Measurements from ENCODE around the gene METRN.

METRN gene

GRCh38 chr16:723695-724094 is 8.8 kb downstream of the METRN start:
- no peak for DNase-seq (ENCODE audit: low read depth)

DNA sequence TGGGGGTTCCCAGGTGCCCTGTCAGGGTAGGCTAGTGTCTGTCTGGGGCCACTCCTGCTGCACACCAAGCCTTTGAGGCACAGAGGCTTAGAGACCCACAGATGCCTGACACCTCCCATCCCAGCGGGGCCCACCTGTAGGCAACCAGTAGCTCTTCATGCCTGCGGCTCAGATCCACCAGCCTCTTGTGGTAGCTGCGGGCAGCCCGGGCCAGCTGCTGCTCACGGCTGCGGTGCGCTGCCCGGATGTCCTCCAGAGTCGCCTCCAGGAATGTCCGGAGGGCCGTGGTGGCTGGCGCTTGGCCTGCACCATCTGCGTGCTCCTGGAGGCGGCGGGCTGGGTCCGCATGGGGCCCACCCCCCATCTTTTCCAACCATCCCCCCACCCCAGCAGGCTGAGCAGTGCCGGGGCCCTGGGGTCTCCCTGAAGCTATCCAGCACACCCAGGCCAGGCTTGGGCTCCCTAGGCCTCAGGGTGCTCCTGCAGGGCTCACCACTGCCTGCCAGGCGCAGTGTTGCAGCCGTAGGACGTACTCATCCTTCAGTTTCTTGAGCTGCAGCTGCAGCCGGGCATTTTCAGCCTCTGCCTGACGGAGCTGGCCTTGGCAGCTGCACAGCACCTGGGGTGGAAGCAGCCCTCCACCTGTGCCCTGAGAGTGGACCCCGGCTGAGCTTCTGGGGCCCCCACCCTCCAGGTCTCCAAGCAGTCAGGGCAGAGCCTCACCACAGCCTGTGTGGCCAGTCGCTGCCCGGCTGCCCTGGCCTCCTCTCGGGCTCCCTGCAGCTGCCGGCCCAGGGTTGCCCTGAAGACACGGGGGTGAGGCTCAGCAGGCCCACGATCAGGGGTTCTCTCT is 9.5 kb downstream of the METRN start:
- no peak for DNase-seq (ENCODE audit: low read depth)

DNA sequence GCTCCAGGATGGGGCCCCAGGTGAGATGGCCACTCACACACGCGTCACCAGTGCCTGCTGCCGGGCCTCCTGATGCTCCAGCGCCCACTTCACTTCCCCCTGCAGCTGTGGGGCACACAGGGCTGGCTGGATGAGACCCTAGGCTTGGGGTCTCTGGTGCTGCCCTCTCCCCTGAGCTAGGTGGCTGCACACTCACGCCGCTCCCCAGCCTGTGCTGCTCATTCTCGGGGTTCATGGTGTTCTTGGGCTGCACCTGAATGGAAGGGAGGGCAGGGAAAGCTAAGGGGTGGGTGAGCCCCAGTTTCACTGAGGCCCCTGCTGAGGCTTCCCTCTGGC is 10.1 kb downstream of the METRN start:
- DNase-seq (ENCODE audit: low read depth), result no peak

DNA sequence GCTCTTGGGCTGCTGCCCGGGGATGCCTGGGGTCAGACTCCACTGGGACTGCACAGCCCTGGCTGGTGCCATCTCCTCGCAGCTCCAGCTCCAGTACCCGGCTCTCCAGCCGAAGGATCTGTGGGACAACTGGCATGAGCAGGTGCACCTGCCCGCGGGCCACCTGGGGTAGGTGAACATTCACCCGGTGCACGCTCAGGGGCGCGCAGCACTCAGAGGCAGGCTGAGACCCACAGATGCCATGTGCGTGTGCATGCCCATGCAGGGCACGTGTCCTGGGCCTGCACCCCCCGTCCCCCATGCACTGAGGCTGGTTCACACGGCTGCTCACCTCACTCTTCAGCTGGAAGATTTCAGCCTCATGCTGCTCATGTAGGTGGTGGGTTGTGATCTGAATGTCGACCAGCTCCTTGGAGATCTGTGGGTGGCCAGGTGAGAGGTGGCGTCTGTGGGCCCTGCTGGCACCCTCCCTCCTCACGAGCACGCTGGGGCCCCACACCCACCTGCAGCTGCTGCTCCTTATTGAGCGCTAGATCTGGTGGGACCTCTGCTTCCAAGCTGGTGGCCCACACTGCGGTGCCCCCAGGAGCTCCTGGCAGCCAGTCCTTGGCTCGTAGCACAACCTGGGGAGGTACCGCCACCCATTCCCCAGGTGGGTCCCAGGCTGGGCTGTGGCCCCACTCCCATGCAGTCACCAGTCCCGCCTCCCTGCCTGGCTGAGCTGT is 10.7 kb downstream of the METRN start:
- DNase-seq (ENCODE audit: low read depth), result no peak

- DNase-seq (ENCODE audit: low read depth), result no peak
Observed at GRCh38 chr16:726188-726437, 11.2 kb downstream of the METRN start.

- peak; percentile 61 for DNase-seq (ENCODE audit: low read depth)
Observed at GRCh38 chr16:726438-727290, 11.7 kb downstream of the METRN start, which contains the start of the genes CCDC78 and HAGHL. Gene CCDC78, minus strand, starts transcription at chr16:726443. Its CDS starts 76 bp downstream, at chr16:726367. Gene HAGHL, plus strand, starts transcription at chr16:727106. Its CDS starts 404 bp downstream, at chr16:727510.

DNA sequence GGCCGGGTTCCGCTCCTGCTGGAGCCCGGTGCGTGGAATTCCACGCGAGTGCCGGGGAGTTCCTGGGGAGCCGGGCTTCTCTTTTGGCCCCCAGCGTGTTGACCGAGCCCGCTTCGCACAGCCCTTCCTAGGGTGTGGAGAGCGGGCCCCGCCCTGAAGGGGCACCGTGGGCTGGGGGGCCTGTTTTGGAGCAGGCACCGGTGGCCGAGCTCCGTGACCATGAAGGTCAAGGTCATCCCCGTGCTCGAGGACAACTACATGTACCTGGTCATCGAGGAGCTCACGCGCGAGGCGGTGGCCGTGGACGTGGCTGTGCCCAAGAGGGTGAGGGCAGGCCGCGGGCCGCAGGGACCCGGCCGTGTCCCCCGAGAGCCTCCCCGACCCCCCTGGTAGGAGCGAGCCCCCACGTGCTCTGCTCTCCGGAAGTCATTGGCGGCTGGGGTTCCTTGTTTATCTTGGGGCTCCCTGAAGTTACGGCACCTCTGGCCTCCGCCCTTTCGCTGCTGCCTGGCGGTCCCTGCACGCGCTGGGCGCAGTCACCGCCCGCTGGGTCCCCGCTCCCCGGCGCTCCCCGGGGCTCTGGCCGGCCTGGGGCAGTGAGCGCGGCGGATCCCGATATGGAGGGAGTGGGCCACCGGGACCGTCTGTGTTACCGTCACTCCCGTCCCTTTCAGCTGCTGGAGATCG is 12.5 kb downstream of the METRN start:
- no peak for DNase-seq (ENCODE audit: low read depth)

DNA sequence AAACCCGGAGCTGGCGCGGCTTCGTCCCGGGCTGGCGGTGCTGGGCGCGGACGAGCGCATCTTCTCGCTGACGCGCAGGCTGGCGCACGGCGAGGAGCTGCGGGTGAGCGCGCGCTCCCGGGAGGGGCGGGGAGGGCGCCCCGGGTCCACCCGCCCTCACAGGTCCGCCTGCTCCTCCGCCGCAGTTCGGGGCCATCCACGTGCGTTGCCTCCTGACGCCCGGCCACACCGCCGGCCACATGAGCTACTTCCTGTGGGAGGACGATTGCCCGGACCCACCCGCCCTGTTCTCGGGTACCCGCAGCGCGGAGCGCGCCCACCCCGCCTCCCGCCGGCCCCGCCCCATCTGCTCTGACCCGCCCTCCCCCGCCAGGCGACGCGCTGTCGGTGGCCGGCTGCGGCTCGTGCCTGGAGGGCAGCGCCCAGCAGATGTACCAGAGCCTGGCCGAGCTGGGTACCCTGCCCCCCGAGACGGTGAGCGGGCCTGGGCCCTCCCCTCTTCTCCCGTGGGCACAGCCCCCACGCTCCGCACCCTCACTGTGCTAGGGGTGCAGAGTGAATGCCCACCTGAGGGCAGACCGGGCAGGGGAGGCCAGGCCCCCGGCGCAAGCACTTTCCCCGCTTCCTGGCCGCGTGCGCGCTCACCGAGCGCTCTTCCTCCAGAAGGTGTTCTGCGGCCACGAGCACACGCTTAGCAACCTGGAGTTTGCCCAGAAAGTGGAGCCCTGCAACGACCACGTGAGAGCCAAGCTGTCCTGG is 13.4 kb downstream of the METRN start:
- DNase-seq (ENCODE audit: low read depth), result peak; percentile 56

- DNase-seq (ENCODE audit: low read depth), result no peak
Observed at GRCh38 chr16:728890-729744, 14.2 kb downstream of the METRN start.

DNA sequence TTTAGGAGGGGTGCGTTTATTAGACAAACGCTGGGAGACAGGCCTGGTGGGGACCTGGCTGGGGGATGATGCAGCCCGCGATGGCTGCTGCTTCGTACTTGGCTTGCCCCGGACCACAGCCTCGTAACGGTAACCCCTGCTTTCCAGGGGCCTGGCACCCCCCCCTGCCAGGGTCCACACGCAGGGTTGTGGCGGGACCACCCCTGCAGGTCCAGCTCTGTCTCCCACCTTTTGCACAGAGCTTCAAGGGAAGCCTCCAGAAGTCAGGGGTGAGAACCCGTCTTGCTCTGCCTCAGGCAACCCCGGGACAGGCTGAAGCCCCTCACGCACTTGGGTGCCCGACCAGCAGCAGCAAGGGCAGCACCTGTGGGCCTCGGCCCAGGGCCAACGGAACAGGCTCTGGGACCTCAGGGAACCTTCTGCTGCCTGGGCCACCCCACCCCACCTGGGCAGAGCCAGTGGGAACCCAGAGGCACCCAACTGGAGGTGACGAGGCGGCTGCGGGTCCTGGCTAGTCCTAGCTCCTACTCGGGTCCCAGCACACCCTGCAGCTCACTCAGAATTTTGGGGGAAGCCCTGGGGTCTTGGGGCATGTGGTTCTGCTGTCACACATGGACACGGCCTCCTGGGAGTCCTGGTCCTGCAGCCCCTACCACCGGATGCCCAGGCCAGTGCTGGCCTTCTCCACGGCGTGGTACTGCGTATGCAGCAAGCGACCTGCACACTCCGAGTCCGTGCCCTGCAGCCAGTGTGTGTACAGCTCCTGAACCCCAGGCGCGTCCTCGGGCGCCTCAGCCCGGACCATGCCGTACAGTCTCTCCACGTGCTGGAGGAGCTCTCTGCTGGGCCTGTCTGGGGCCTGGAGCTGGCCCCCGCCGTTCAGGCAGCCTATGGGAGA is 15.1 kb downstream of the METRN start:
- no peak for DNase-seq (ENCODE audit: low read depth)

DNA sequence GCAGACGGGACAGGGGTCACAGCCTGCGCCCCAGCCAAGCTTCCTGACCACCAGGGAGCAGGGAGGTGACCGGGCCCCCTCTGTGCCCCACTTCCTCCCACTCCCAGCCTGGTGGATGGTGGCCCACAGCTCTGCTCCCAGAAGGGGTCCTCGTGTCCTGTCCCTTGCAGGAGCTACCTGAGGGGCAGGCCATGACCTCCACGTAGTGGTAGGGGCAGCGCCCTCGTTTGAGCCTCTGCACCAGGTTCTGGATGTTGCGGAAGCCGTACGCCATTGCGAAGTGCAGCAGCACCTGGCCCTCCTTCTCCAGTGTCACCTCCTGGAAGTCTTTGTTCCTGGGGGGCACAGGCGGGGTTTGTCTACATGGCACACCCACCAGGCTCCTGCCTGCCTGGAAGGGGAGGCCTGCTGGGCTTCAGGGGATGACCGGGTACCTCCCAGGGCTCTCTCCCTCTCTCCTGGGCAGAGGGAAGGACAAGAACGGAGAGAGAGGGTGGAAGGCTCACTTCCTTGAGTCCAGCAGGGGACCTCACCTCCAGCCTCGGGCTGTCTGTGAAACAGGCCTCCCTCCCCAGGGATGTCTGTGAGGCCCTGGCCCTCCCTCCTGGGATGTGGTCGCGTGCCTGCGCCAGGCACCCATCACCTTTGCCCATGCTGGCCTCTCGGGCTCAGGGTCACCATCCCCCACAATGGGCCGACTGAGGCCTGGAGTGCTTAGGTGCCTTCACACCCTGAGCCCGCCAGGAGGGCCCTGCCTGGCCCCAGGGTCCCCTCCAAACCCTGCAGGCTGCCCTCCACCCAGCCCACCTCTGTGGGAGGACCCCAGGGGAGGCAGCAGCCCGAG is 16.0 kb downstream of the METRN start:
- no peak for DNase-seq (ENCODE audit: low read depth)

- DNase-seq (ENCODE audit: low read depth), result no peak
Observed at GRCh38 chr16:732332-732731, 17.4 kb downstream of the METRN start.

GRCh38 chr16:732936-733335 is 18.0 kb downstream of the METRN start:
- no peak for DNase-seq (ENCODE audit: low read depth)

GRCh38 chr16:733382-734207 is 18.7 kb downstream of the METRN start:
- DNase-seq (ENCODE audit: low read depth), result no peak

DNA sequence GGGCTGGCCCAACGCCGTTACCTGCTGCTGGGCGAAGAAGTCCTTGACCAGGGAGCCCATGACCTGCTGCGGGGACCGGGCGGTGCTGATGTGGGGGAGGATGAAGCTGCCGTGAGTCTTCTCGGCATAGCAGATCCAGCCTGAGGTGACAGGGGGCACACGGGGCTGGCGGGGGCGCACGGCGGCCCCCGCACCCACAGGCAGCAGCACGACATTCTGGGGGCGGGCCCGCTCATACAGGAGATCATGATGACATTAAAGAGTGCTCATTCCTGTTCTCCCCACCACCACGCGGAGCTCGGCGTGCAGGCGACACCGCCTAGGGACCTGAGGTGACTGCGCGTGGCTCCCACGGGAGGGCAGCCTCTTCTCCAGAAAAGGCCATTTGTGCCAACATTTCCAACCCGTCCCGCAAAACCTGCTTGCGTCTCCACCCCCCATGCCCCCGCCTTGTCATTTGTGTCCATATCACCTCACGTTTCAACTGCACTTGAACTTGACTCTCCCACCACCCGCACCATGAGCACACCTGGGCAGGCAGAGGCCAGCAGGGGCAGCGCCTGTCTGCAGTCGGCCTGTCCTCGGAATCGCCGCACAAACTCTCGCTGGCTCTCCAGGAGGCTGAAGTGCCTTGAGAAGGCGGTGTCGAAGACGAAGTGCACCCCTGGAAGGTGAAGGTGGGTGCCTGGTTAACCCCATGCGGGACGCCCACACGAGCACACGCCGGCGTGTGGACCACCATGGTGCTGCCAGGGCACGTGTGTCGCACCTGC is 19.5 kb downstream of the METRN start:
- DNase-seq (ENCODE audit: low read depth), result no peak

- DNase-seq (ENCODE audit: low read depth), result no peak
Observed at GRCh38 chr16:734981-735881, 20.3 kb downstream of the METRN start.
